Brain microvascular endothelial cell (primary cell): ENCODE data around the gene GID8.

Experiments
- DNase-seq: peaks from one replicate; pipeline ENCODE4 v3.0.0-alpha.2; 2020
- H3K27ac ChIP-seq: fragments of 250-450 bp; sonication (Bioruptor Pico); 2 replicates; pipeline ENCODE4 v1.5.1; 2020; ENCODE audit warnings: mild to moderate bottlenecking, moderate library complexity
- H3K27me3 ChIP-seq: fragments of 250-450 bp; sonication (Bioruptor Pico); replicated peaks from 2 replicates; pipeline ENCODE4 v1.5.1; 2020; ENCODE audit warnings: mild to moderate bottlenecking
- H3K36me3 ChIP-seq: fragments of 250-450 bp; sonication (Bioruptor Pico); replicated peaks from 2 replicates; pipeline ENCODE4 v1.5.1; 2020; ENCODE audit warnings: mild to moderate bottlenecking
- H3K4me3 ChIP-seq: 2 replicates; pipeline ENCODE4 v1.5.1; 2011; ENCODE audit warnings: low read depth, mild to moderate bottlenecking, control low read depth, low read length, moderate library complexity
- CTCF ChIP-seq: IDR thresholded peaks from 2 replicates; pipeline ENCODE4 v1.5.1; 2011; ENCODE audit warnings: low read depth, mild to moderate bottlenecking, moderate library complexity, low read length, control low read depth, inconsistent platforms; ENCODE audit errors: missing control alignments
- in situ Hi-C: cut with HindIII; loops from 2 replicates; pipeline ENCODE4 v1.10.0; 2017; ENCODE audit warnings: low sequenced_read_pairs, low pct_ligation_motif_present

Gene GID8

GRCh38 chr20:62955519-62956386 lies 17.8 kb downstream of the GID8 start:
- TF ChIP-seq CTCF = no peak
- no peak overlapping the region for H3K4me3 ChIP-seq
- no peaks in the 10 kb centered on the region for H3K27me3 ChIP-seq
- in situ Hi-C loops = no loop called here
- no peak overlapping the region for H3K27ac ChIP-seq
- H3K36me3 ChIP-seq = peaks cover 4% of the 10 kb centered on the region
- DNase-seq = no peak

GRCh38 chr20:62956387-62957135 lies 18.6 kb downstream of the GID8 start:
- H3K27me3 ChIP-seq = no peaks in the 10 kb centered on the region
- peaks cover 4% of the 10 kb centered on the region for H3K36me3 ChIP-seq
- no peak for TF ChIP-seq CTCF
- no peak overlapping the region for H3K4me3 ChIP-seq
- DNase-seq = no peak
- in situ Hi-C loops = no loop called here
- H3K27ac ChIP-seq = no peak overlapping the region

- peaks cover 4% of the 10 kb centered on the region for H3K36me3 ChIP-seq
- H3K27me3 ChIP-seq = no peaks in the 10 kb centered on the region
- no peak for DNase-seq
- no peak overlapping the region for H3K4me3 ChIP-seq
- no peak overlapping the region for H3K27ac ChIP-seq
- no peak for TF ChIP-seq CTCF
- in situ Hi-C loops = no loop called here
Observed at GRCh38 chr20:62957136-62958117, 19.5 kb downstream of the GID8 start.

- Histone ChIP-seq H3K27me3 (no peaks in the 10 kb centered on the region), H3K4me3 (no peak overlapping the region), H3K36me3 (peaks cover 4% of the 10 kb centered on the region), H3K27ac (no peak overlapping the region)
- DNase-seq = no peak
- in situ Hi-C loops = no loop called here
- TF ChIP-seq CTCF = no peak
Observed at GRCh38 chr20:62958388-62959100, 20.6 kb downstream of the GID8 start.
